ENCODE measurements around the gene TLX3.
"Not testable (repeated sequence)": the region's sequence is repeated elsewhere in the genome, so short reads cannot be mapped to it uniquely, and the experiment has no call there.

The TLX3 gene

DNA sequence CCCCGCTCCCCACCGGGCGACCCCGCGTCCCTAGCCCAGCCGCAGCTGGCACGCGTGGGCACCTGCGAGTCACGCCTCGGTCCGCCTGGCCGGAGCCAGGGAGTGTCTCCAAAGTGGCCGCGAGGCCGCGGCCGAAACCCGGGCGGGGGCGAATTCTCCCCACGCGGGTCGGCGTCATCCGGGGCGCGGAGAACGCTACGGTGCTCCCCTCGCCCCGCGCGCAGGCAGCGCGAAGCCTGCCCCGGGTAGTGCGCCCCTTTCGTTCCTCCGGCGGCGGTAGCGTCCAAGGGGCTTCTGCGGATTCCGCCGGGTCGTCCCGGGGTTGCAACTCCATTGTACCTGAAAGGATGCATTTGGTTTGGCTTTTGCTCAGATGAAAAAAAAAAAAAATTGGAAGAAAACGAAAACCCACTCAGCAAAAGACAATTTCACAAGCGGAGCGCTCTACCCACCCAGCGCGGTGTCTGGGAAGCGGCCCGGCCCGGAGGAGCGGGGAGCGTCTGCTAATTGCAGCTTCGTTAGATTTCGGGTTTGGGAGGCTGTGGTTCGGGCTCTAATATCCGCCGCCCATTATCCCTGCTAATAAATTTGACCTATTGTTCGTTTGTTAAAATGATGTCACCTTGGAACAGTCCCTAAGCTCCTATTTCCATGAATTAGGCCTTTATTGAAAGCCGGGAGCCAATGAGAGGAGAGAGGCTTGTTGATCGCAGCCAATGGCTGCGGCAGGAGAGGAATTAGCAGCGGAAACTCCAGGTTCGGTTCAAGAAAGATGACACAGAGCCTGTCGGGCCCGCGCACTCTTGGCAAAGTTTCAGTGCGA, at the start of gene TLX3:
TSS of gene TLX3 (plus strand) at position 796 of the 823 bp plus-strand sequence. CDS start 118 bp downstream, outside the sequence.
- DNase-seq (ENCODE audit: low spot score): no peak

DNA sequence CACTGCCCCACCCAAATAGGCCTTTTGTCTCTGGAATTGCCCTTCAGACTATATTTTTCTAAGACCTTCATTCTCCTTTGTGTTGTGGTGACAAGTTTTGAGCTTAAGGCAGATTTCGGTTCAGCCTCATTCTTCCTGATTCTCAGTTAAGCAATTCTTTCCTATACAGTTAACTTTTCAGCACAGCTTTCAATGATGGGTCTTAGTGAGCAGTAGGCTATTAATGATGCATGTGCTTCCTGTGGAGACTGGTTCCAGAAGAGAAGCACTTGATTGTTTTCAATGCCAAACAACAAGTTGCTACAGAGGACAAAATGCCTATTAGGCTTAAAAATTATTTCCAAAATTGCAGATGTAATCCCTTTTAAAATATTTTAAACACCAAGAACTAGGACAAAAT, 47.7 kb upstream of the TLX3 start:
- DNase-seq (ENCODE audit: low spot score): no peak

- no peak for DNase-seq (ENCODE audit: low spot score)
Measured at GRCh38 chr5:171261904-171262303, 47.1 kb upstream of the TLX3 start.

DNA sequence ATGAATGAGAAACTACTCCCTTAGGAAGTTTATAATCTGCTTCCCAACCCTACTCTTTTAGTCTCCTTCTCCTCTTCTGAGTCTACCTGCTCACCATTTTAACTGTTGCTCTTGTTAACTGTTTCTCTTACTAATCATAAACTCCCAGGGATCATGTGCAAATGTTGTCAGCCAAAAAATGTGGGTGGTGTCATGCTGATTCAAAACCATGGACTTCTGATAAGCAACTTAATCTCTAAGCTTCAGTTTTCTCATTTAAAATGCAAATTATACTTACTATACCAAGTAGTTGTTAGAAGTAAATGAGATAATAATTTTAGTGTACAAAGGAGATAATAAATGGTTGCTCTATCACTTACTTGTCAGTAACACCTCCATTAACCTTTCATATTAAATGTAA, 45.9 kb upstream of the TLX3 start:
- DNase-seq (ENCODE audit: low spot score): no peak

DNA sequence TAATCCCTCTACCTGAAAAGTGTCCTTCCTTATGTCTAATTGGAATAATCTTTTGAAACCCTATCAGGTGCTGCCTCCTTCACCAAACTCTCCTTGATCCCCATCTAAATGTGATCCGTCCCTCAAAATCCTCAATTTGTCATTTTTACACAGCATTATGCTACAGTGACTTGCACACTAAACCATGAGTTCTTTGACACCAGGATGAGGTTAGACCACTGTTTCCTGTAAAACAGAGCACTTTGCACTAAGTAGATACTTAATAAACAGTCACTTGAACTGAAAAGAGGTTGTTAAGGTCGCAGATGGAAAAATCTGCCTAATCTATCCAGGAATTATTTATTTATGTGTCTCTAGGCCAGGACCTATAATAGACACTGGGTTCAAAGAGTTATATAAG, 44.2 kb upstream of the TLX3 start:
- no peak for DNase-seq (ENCODE audit: low spot score)

- no peak for DNase-seq (ENCODE audit: low spot score)
Measured at GRCh38 chr5:171268700-171269620, 40.1 kb upstream of the TLX3 start.

DNA sequence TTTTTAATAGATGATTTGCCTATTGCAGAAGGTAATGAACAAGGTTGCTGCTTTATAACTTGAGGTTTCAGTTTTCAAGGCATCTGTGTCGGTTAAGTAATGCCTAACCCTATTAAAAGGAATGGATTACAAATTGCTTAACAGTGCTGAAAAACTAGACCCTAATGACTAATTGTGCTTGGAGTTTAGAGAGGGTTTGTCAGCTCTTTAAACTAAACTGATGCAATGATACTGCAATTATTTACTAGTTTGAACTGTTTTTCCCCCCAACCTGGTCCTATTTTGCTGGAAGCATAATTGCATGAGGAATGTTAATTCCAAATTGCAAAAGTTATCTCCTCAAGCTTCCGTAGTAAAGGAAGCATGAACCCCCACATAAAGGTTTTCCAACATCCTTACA, 39.3 kb upstream of the TLX3 start:
- DNase-seq (ENCODE audit: low spot score): no peak

DNA sequence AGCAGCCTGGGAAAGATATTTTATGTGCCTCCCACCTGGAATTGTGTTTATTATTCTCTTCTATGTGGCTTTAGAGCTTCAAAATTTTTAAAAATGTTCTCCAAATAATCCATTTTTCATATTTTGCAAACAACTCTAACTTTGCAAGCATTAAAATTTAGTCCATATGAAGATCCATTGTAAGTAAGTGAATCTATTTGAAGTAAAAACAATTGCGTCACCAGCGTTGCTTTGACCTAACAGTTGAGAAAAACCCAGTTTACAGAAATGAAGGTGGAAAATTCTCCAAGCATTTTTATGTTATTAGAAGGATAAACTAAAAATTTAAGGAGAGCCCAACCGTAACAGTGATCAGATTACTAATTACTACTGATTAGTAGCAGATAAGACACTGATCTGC, 38.9 kb upstream of the TLX3 start:
- no peak for DNase-seq (ENCODE audit: low spot score)

- no peak for DNase-seq (ENCODE audit: low spot score)
Measured at GRCh38 chr5:171271798-171272197, 37.2 kb upstream of the TLX3 start.

- no peak for DNase-seq (ENCODE audit: low spot score)
Measured at GRCh38 chr5:171272996-171273970, 35.8 kb upstream of the TLX3 start.

GRCh38 chr5:171275841-171276544, 33.1 kb upstream of the TLX3 start:
- no peak for DNase-seq (ENCODE audit: low spot score)

- no peak for DNase-seq (ENCODE audit: low spot score)
Measured at GRCh38 chr5:171283753-171284152, 25.3 kb upstream of the TLX3 start.

- DNase-seq (ENCODE audit: low spot score): no peak
Measured at GRCh38 chr5:171285465-171285864, 23.6 kb upstream of the TLX3 start.

GRCh38 chr5:171288066-171288465, 21.0 kb upstream of the TLX3 start:
- no peak for DNase-seq (ENCODE audit: low spot score)

DNA sequence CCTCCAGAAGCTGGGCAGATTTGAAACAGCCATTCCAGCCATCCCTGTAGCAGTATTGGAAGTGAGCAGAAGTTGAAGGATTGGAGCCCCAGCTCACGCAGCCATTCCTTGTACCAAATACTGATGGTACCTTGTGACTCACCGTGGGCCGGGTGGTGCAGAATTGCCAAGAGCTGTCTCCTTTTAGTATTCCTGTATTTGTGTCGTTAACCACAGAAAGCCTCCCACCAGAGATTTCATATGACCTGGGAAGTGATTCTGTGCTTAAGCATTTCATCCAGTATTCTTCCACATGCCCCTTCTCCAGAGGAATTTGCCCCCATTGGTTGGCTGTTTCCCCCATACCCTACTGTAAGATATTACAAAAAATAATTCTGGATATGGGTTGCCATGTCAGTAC, 17.7 kb upstream of the TLX3 start:
- DNase-seq (ENCODE audit: low spot score): no peak

- no peak for DNase-seq (ENCODE audit: low spot score)
Measured at GRCh38 chr5:171295299-171295698, 13.7 kb upstream of the TLX3 start.

DNA sequence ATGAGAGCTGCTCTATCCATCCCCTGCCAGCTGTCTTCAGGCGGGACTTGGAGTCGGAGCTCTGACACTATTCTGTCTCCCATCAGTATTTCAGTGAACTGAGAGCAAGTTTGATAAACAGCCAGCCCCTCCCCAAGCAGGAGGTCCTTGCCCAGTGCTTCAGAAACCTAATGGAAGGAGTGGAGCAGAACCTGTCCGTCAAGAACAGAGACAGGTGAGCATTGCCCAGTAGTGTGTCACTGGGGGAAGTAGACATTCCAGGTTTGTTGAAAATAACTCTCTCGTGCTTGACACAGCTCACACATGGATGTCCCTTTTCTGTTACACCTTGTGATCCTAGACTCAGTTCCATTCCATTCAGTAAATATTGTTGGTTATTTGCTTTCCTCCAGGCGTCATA, 13.2 kb upstream of the TLX3 start:
- DNase-seq (ENCODE audit: low spot score): no peak

DNA sequence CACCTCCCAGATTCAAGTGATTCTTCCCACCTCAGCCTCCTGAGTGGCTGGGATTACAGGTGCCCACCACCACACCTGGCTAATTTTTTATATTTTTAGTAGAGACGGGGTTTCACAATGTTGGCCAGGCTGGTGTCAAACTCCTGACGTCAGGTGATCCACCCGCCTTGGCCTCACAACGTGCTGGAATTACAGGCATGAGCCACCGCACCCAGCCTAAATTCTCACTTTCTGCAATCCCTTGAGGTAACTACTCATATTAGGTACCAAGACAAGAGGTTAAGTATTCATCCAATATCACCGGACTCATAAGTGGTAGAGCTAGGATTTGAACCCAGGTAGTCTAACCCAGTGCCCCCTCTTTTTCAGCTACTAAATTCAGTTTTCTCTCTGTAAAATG, 11.1 kb upstream of the TLX3 start:
- not testable (repeated sequence) for DNase-seq (ENCODE audit: low spot score)

- DNase-seq (ENCODE audit: low spot score): no peak
Measured at GRCh38 chr5:171299228-171299627, 9.8 kb upstream of the TLX3 start.

DNA sequence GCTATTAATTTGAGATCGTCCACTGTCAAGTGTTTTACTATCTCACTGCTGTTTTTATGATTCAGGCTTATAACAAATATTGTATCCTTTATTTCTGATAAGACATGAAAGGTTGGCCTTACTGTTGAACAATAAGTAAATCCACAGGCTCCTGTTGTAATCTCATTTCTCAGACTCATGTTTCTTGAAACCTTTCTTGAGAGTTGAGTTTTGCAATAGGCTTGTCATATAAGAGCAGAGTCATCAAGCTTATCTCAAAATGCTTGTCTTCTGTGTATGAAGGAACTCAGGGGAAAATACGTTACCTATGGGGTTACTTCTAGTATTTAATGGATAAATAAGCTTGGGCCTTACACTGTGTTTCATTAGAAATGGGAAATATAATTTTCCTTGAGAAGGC, 9.2 kb upstream of the TLX3 start:
- DNase-seq (ENCODE audit: low spot score): no peak

- no peak for DNase-seq (ENCODE audit: low spot score)
Measured at GRCh38 chr5:171300358-171300757, 8.7 kb upstream of the TLX3 start.
